Skeletal muscle tissue (tissue), 4 donors: ENCODE data around the gene GALNS. TPM values are rescaled to one million over a fixed set of nuclear protein-coding genes. Genes with fewer than 3 reads are reported as not detected.

ENCODE experiments used
- H3K27ac ChIP-seq: one replicate; pipeline ENCODE4 v1.7.0; 2013; ENCODE audit warnings: mild to moderate bottlenecking, low read depth, low read length, inconsistent platforms
- H3K27me3 ChIP-seq, 3 donors: one replicate each; pipeline ENCODE4 v1.7.0; 2013; ENCODE audit warnings: low read length in 3 of 3; ENCODE audit not compliant: control insufficient read depth in 3 of 3, insufficient read depth in 3 of 3
- H3K36me3 ChIP-seq, 3 donors: one replicate each; pipeline ENCODE4 v1.7.0; 2013; ENCODE audit warnings: low read length in 3 of 3; ENCODE audit not compliant: control insufficient read depth in 3 of 3, insufficient read depth in 3 of 3
- H3K4me1 ChIP-seq, 3 donors: one replicate each; pipeline ENCODE4 v1.7.0; 2013; ENCODE audit warnings: low read length in 3 of 3, mild to moderate bottlenecking in 3 of 3; ENCODE audit not compliant: control insufficient read depth in 3 of 3, insufficient read depth in 3 of 3
- H3K4me3 ChIP-seq, 3 donors: one replicate each; pipeline ENCODE4 v1.7.0; 2013; ENCODE audit warnings: low read length in 3 of 3
- H3K9ac ChIP-seq, 3 donors: one replicate each; pipeline ENCODE4 v1.7.0; 2013; ENCODE audit warnings: low read length in 3 of 3, mild to moderate bottlenecking in 3 of 3, moderate library complexity in 2 of 3, low read depth in 1 of 3
- H3K9me3 ChIP-seq, 3 donors: one replicate each; pipeline ENCODE4 v1.7.0; 2013; ENCODE audit warnings: low read length in 3 of 3; ENCODE audit not compliant: control insufficient read depth in 3 of 3
- total RNA-seq: library from RNA; depleted of rRNA; stranded (reverse); fragments of >200 nt; gene quantifications from one replicate; pipeline ENCODE4 v1.2.3, GENCODE V29; 2014
- donor health status: Osteomylitis.

GALNS gene
- total RNA-seq, 1 donor from 2014 or later, result 9.9 TPM

DNA sequence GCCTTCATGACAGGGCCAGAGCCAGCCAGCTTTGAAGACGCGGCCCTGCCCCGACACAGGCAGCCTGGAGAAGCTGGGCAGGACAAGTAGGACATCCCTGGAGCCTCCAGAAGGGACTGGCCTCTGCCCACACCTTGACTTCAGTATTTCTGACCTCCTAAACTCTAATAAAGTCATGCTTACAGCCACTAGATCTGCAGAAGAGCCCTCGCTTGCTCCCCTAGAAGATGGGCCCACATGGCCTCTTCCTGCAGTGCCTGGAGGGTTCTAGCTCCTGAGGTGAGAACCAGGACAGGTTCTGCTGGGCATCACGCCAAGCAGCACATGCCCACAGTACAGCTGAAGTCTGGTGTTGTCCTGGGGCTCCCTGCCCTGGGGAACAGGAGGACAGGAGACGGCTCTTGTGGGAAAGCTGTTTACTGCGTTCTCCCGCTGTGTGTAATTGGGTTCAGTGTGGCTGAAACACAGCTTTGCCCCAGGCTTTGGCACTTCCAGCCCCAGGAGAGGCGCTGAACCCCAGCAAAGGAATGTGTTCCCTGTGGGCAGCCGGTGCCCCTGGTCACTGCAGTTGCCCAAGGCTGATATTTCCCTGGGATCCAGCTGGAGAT, 47.6 kb downstream of the GALNS start:
- H3K9ac ChIP-seq, result peak overlapping the region in 1 of 3 donors; percentile 84
- H3K4me3 ChIP-seq, result no peak overlapping the region
- no peak overlapping the region for H3K27ac ChIP-seq
- H3K9me3 ChIP-seq, result no peaks in the 10 kb centered on the region
- H3K27me3 ChIP-seq, result peaks cover 0 to 16% (median 2%) of the 10 kb centered on the region in 3 donors
- H3K36me3 ChIP-seq, result peaks cover 7 to 16% (median 12%) of the 10 kb centered on the region in 3 donors
- H3K4me1 ChIP-seq, result peaks cover 23 to 45% (median 35%) of the 10 kb centered on the region in 3 donors

DNA sequence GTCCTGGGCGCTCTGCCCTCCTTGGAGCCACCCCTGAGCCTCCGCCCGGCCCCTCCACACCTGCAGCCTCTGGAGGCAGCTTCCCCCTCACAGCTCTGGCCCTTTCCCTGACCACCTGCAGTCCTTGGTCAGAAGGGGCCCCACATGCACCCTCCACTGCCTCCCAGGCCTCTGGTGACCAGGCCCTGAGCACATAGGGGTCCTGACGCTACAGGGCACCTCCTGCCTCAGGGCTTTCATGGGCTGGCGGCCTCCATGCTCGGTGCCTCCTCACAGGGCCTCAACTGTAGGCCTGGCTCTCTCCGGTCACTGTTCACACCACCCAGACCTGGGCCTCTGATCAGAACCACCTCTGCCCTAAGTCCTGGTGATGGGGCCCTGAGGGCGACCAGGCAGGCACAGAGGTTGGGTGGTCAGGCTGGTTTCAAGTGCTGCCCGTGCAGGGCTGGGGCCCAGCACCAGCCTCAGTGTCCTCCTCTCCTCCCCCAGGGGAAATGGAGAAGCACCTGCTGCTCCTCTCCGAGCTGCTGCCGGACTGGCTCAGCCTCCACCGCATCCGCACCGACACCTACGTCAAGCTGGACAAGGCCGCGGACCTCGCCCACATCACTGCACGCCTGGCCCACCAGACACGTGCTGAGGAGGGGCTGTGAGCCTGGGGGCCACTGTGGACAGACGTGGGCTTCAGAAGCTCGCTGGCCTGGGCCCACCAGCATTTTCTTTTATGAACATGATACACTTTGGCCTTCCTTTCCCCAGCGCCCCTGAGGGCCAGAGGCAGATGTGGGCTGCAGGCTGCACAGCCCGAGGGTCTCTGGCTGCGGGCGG, 48.9 kb downstream of the GALNS start:
- no peak overlapping the region for H3K27ac ChIP-seq
- no peaks in the 10 kb centered on the region for H3K9me3 ChIP-seq
- peaks cover 23 to 45% (median 36%) of the 10 kb centered on the region in 3 donors for H3K4me1 ChIP-seq
- H3K9ac ChIP-seq, result no peak overlapping the region
- no peak overlapping the region for H3K4me3 ChIP-seq
- H3K36me3 ChIP-seq, result peaks cover 7 to 16% (median 12%) of the 10 kb centered on the region in 3 donors
- peaks cover 0 to 16% (median 3%) of the 10 kb centered on the region in 3 donors for H3K27me3 ChIP-seq

- peaks cover 0 to 16% (median 3%) of the 10 kb centered on the region in 3 donors for H3K27me3 ChIP-seq
- H3K4me1 ChIP-seq, result peaks cover 20 to 40% (median 34%) of the 10 kb centered on the region in 3 donors
- H3K9me3 ChIP-seq, result no peaks in the 10 kb centered on the region
- H3K4me3 ChIP-seq, result no peak overlapping the region
- H3K9ac ChIP-seq, result peak overlapping the region in 1 of 3 donors; percentile 25
- H3K27ac ChIP-seq, result no peak overlapping the region
- H3K36me3 ChIP-seq, result peaks cover 7 to 16% (median 12%) of the 10 kb centered on the region in 3 donors
These were observed 49.6 kb downstream of the GALNS start for GRCh38 chr16:88807142-88807625.

GRCh38 chr16:88806491-88807111, 50.1 kb downstream of the GALNS start:
- Histone ChIP-seq H3K27me3 (peaks cover 0 to 16% (median 3%) of the 10 kb centered on the region in 3 donors), H3K9me3 (no peaks in the 10 kb centered on the region), H3K36me3 (peaks cover 7 to 16% (median 12%) of the 10 kb centered on the region in 3 donors), H3K4me3 (no peak overlapping the region), H3K27ac (no peak overlapping the region), H3K9ac (no peak overlapping the region), H3K4me1 (peaks cover 20 to 36% (median 30%) of the 10 kb centered on the region in 3 donors)

DNA sequence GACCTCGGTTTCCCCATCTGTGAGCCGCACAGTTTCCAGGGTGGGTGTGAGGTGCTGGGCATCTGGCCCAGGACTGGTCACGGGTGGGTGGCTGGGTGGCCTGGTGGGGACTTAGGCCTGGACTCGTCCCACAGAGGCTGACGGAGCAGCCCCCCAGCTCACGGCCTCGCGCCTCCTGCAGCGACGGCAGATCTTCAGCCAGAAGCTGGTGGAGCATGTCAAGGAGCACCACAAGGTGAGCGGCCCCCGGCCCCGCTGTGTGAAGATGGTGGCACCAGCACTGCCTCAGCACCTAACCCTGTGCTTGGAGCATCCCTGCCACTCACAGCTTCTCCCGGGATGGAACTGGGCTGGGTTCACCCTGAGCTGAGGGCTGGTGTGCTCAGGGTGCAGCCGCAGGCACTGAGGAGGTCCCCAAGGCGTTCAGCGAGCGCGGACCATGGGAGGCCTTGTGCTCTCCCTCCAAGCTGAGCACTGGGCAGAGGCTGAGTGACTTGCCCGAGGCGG, 50.8 kb downstream of the GALNS start:
- no peak overlapping the region for H3K27ac ChIP-seq
- peaks cover 16 to 34% (median 28%) of the 10 kb centered on the region in 3 donors for H3K4me1 ChIP-seq

GRCh38 chr16:88805340-88805715, 51.4 kb downstream of the GALNS start:
- Histone ChIP-seq H3K4me3 (no peak overlapping the region), H3K9ac (no peak overlapping the region), H3K27ac (no peak overlapping the region), H3K4me1 (peaks cover 10 to 28% (median 22%) of the 10 kb centered on the region in 3 donors), H3K27me3 (peaks cover 0 to 16% (median 3%) of the 10 kb centered on the region in 3 donors), H3K36me3 (peaks cover 7 to 15% (median 12%) of the 10 kb centered on the region in 3 donors), H3K9me3 (no peaks in the 10 kb centered on the region)

More for the DNA sequence above, 50.8 kb downstream of the GALNS start:
- H3K9ac ChIP-seq, result no peak overlapping the region
- peaks cover 7 to 16% (median 12%) of the 10 kb centered on the region in 3 donors for H3K36me3 ChIP-seq
- peaks cover 0 to 16% (median 3%) of the 10 kb centered on the region in 3 donors for H3K27me3 ChIP-seq
- no peak overlapping the region for H3K4me3 ChIP-seq
- no peaks in the 10 kb centered on the region for H3K9me3 ChIP-seq

DNA sequence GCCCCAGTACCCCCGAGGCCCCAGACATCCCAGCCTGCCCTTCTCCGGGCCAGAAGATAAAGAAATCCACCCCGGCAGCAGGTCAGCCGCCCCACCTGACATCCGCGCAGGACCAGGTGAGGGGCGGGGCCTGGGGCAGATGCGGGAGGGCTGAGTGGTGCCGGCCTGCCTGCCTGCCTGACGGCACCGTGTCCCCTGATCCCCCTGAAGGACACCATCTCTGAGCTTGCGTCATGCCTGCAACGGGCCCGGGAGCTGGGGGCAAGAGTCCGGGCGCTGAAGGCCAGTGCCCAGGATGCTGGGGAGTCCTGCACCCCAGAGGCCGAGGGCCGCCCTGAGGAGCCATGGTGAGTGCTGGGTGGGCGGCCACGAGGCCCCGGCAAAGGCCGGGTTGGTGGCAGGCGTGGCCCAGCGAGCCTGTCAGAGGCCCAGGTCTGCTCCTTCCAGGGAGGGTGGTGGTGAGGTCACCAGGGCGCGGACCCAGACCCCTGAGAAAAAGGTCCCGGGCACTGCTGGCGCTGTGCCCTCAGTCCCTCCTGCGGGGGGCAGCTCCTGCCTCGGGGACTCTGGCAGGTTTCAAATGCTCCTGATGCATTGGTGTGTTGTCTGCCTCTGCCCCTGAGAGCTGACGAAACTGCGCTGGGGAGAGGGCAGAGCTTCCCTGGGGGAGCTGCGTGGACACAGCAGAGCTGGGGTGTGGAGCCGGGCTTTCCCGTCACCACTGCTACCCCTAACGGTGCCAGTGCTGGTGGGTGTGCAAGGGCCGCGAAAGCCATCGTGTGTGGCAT, 52.0 kb downstream of the GALNS start:
- peaks cover 6 to 10% (median 8%) of the 10 kb centered on the region in 3 donors for H3K36me3 ChIP-seq
- peaks cover 5 to 22% (median 16%) of the 10 kb centered on the region in 3 donors for H3K4me1 ChIP-seq
- no peaks in the 10 kb centered on the region for H3K9me3 ChIP-seq
- no peak overlapping the region for H3K27ac ChIP-seq
- no peak overlapping the region for H3K4me3 ChIP-seq
- peaks cover 0 to 16% (median 3%) of the 10 kb centered on the region in 3 donors for H3K27me3 ChIP-seq
- H3K9ac ChIP-seq, result no peak overlapping the region

DNA sequence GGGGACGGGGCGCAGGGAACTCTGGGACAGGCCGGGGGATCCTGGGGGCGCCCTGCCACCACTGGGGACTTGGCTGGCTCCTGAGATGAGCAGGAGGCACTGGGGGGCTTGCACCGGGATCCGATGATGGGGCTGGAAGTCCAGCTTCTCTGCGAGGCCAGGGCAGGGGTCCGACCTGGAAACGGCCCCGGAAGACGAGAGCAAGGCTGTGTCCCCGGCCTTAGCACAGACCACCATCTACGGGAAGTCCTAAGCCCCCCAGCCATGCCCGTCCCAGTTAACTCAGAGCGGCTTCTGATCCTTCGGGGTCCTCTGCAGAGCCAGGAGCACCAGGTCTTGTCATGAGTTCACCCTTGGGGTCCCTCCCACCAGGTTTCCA, 52.6 kb downstream of the GALNS start:
- no peak overlapping the region for H3K4me3 ChIP-seq
- peaks cover 5 to 16% (median 13%) of the 10 kb centered on the region in 3 donors for H3K4me1 ChIP-seq
- H3K27me3 ChIP-seq, result peaks cover 0 to 16% (median 3%) of the 10 kb centered on the region in 3 donors
- no peaks in the 10 kb centered on the region for H3K9me3 ChIP-seq
- no peak overlapping the region for H3K27ac ChIP-seq
- peaks cover 2 to 4% (median 2%) of the 10 kb centered on the region in 3 donors for H3K36me3 ChIP-seq
- H3K9ac ChIP-seq, result no peak overlapping the region
